H9 (cell line): ENCODE data around the gene OR2T3. TPM values are rescaled to one million over a fixed set of nuclear protein-coding genes. Genes with fewer than 3 reads are reported as not detected.
"Not testable (repeated sequence)": the region's sequence is repeated elsewhere in the genome, so short reads cannot be mapped to it uniquely, and the experiment has no call there.

Source experiments
- DNase-seq: peaks from one replicate; pipeline ENCODE4 v3.0.0-alpha.2; 2017
- H2AFZ ChIP-seq: one replicate; pipeline ENCODE4 v1.6.1; 2013; ENCODE audit warnings: mild to moderate bottlenecking, low read length, control low read depth, moderate library complexity
- H2AK5ac ChIP-seq: 2 replicates; pipeline ENCODE4 v1.6.1; 2013; ENCODE audit warnings: low read length, control low read depth, mixed read lengths; ENCODE audit not compliant: insufficient read length
- H2BK120ac ChIP-seq: one replicate; pipeline ENCODE4 v1.6.1; 2013; ENCODE audit warnings: low read depth, mild to moderate bottlenecking, low read length, control low read depth, inconsistent platforms; ENCODE audit not compliant: poor library complexity, severe bottlenecking
- H2BK12ac ChIP-seq: 2 replicates; pipeline ENCODE4 v1.6.1; 2013; ENCODE audit warnings: low read length, control low read depth, mixed read lengths, low read depth; ENCODE audit not compliant: insufficient read length
- H2BK15ac ChIP-seq: 2 replicates; pipeline ENCODE4 v1.6.1; 2013; ENCODE audit warnings: low read depth, low read length, control low read depth
- H2BK20ac ChIP-seq: one replicate; pipeline ENCODE4 v1.6.1; 2013; ENCODE audit warnings: low read depth, mild to moderate bottlenecking, low read length, control low read depth, inconsistent platforms; ENCODE audit not compliant: poor library complexity, severe bottlenecking
- H2BK5ac ChIP-seq: 2 replicates; pipeline ENCODE4 v1.6.1; 2013; ENCODE audit warnings: low read length, control low read depth, mixed read lengths; ENCODE audit not compliant: insufficient read length
- H3K14ac ChIP-seq: 2 replicates; pipeline ENCODE4 v1.6.1; 2013; ENCODE audit warnings: low read length, control low read depth; ENCODE audit not compliant: insufficient read depth
- H3K18ac ChIP-seq: 2 replicates; pipeline ENCODE4 v1.6.1; 2013; ENCODE audit warnings: low read depth, mild to moderate bottlenecking, mixed read lengths, low read length, control low read depth; ENCODE audit not compliant: insufficient read length
- H3K23ac ChIP-seq: 2 replicates; pipeline ENCODE4 v1.6.1; 2013; ENCODE audit warnings: low read length, control low read depth, mixed read lengths, low read depth; ENCODE audit not compliant: insufficient read length
- H3K23me2 ChIP-seq: 2 replicates; pipeline ENCODE4 v1.6.1; 2013; ENCODE audit warnings: low read depth, mild to moderate bottlenecking, mixed read lengths, low read length, control low read depth; ENCODE audit not compliant: insufficient read length, poor library complexity, severe bottlenecking
- H3K27ac ChIP-seq: 2 replicates; pipeline ENCODE4 v1.5.1; 2013; ENCODE audit warnings: low read length, control low read depth, mixed read lengths, low read depth; ENCODE audit not compliant: insufficient read length
- H3K27me3 ChIP-seq: 2 replicates; pipeline ENCODE4 v1.6.1; 2013; ENCODE audit warnings: low read length, control low read depth, inconsistent platforms; ENCODE audit not compliant: insufficient read depth
- H3K4ac ChIP-seq: 2 replicates; pipeline ENCODE4 v1.6.1; 2013; ENCODE audit warnings: low read depth, mild to moderate bottlenecking, control low read depth, inconsistent platforms, low read length, moderate library complexity
- H3K4me1 ChIP-seq: 2 replicates; pipeline ENCODE4 v1.6.1; 2013; ENCODE audit warnings: low read length, control low read depth, inconsistent platforms; ENCODE audit not compliant: insufficient read depth
- H3K4me2 ChIP-seq: 2 replicates; pipeline ENCODE4 v1.6.1; 2013; ENCODE audit warnings: low read length, control low read depth, mixed read lengths; ENCODE audit not compliant: insufficient read length, insufficient read depth
- H3K56ac ChIP-seq: 2 replicates; pipeline ENCODE4 v1.6.1; 2013; ENCODE audit warnings: low read depth, mild to moderate bottlenecking, mixed read lengths, low read length, control low read depth; ENCODE audit not compliant: insufficient read length
- H3K79me1 ChIP-seq: 2 replicates; pipeline ENCODE4 v1.6.1; 2013; ENCODE audit warnings: low read depth, mild to moderate bottlenecking, moderate library complexity, low read length, control low read depth, inconsistent platforms; ENCODE audit not compliant: insufficient read depth, poor library complexity, severe bottlenecking
- H3K79me2 ChIP-seq: 2 replicates; pipeline ENCODE4 v1.6.1; 2013; ENCODE audit warnings: low read length, control low read depth, inconsistent platforms; ENCODE audit not compliant: insufficient read depth
- H3K9ac ChIP-seq: 2 replicates; pipeline ENCODE4 v1.6.1; 2013; ENCODE audit warnings: low read length, control low read depth, mixed read lengths; ENCODE audit not compliant: insufficient read length; ENCODE audit errors: extremely low read depth
- H3K9me3 ChIP-seq: one replicate; pipeline ENCODE4 v1.6.1; 2013; ENCODE audit warnings: low read depth, low read length, inconsistent platforms; ENCODE audit not compliant: control insufficient read depth
- H3T11ph ChIP-seq: one replicate; pipeline ENCODE4 v1.6.1; 2013; ENCODE audit warnings: mild to moderate bottlenecking, low read length, control low read depth, inconsistent platforms
- H4K20me1 ChIP-seq: one replicate; pipeline ENCODE4 v1.6.1; 2013; ENCODE audit not compliant: control insufficient read depth, insufficient read length, insufficient read depth
- H4K5ac ChIP-seq: 2 replicates; pipeline ENCODE4 v1.6.1; 2013; ENCODE audit warnings: low read depth, mild to moderate bottlenecking, mixed read lengths, low read length, control low read depth; ENCODE audit not compliant: insufficient read length
- H4K8ac ChIP-seq: replicated peaks from 2 replicates; pipeline ENCODE4 v1.6.1; 2013; ENCODE audit warnings: low read length, control low read depth, mixed read lengths, low read depth; ENCODE audit not compliant: insufficient read length
- H4K91ac ChIP-seq: 2 replicates; pipeline ENCODE4 v1.6.1; 2013; ENCODE audit warnings: low read depth, mild to moderate bottlenecking, moderate library complexity, mixed read lengths, low read length, control low read depth; ENCODE audit not compliant: insufficient read length
- H3K27ac Mint-ChIP-seq, 3 experiments: 2 replicates in 2 of 3; 3 replicates in 1 of 3; pipeline ENCODE4 v1.8.0; 2020 to 2021; ENCODE audit warnings: mixed read lengths in 3 of 3, mild to moderate bottlenecking in 1 of 3, moderate library complexity in 1 of 3
- H3K27me3 Mint-ChIP-seq: 2 replicates; pipeline ENCODE4 v1.8.0; 2021; ENCODE audit warnings: low read depth, mild to moderate bottlenecking, moderate library complexity, mixed read lengths
- H3K36me3 Mint-ChIP-seq, 3 experiments: 2 replicates in 2 of 3; 3 replicates in 1 of 3; pipeline ENCODE4 v1.8.0; 2020 to 2021; ENCODE audit warnings: low read depth in 3 of 3, mixed read lengths in 3 of 3; ENCODE audit not compliant: insufficient read depth in 1 of 3
- H3K4me1 Mint-ChIP-seq, 2 experiments: 2 replicates each; pipeline ENCODE4 v1.8.0; 2020; ENCODE audit warnings: mixed read lengths in 2 of 2
- H3K4me3 Mint-ChIP-seq, 2 experiments: 2 replicates in 1 of 2; 3 replicates in 1 of 2; pipeline ENCODE4 v1.8.0; 2020 to 2021; ENCODE audit warnings: mild to moderate bottlenecking in 2 of 2, mixed read lengths in 2 of 2, moderate library complexity in 1 of 2
- H3K9me3 Mint-ChIP-seq, 2 experiments: 2 replicates in 1 of 2; 3 replicates in 1 of 2; pipeline ENCODE4 v1.8.0; 2020; ENCODE audit warnings: mild to moderate bottlenecking in 2 of 2, mixed read lengths in 2 of 2, moderate library complexity in 1 of 2
- WGBS: extraction: QIAGEN DNeasy Blood & Tissue Kit; methylation state at CpG from one replicate; pipeline ENCODE4 v1.1.7; 2013; ENCODE audit warnings: missing lambda C conversion rate, low lambda C conversion rate, mixed read lengths; ENCODE audit not compliant: insufficient read length; ENCODE audit errors: extremely low coverage; 5-methylcytosine and 5-hydroxymethylcytosine counted together
- total RNA-seq: library from RNA; stranded (reverse); gene quantifications from 2 replicates; pipeline ENCODE4 v1.2.1, GENCODE V29; 2021

Gene OR2T3
- total RNA-seq, 1 experiment from 2014 or later: not detected

DNA sequence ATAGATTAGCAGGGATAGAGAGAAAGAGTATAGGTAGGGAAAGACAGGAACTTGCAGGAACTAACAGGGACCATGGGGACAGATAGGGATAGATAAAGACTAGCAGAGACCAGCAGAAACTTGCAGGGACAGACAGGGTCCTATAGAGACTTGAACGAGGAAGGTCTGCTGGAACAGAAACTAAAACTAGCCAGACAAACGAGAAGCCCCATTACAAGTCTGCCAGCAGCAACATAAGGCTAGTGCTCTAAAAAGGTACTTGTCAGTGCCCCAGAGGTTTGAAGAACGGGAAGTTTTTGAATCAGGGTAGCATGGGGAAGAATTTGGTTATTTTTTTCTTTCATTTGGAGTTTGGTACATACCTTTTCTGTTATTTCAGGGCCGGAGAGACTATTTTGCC, 41.0 kb upstream of the OR2T3 start:
- not testable (repeated sequence) for H3K14ac ChIP-seq

DNA sequence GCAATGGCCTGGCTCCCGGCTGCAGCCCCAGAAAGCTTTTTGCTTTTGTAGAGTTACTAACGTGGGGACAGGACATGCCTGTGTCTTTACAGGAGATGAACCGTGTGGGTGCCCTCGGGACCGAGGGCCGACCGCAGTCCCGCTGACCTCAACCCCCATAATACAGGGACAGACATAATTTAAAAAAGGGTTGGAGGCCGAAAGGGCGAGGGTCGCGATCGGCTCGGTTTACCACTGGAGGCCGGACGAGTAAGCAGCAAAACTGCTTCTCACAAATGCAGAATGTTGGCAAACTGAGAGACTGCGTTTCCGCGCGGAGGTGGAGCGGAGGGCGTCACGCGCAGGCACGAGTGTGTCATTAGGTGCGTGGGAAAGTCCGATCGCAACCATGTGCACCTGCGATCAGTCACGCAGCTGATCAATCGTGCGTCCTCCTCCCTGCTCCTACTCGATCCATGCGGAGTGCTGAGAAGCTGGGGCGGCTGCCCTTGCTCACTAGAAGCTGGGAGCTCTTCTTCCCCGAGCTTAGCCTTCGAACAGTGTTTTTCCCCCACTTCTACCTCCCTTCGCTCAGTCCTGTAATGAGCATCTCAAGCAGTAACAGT, 39.2 kb upstream of the OR2T3 start:
- H3K56ac ChIP-seq, H3K4me1 Mint-ChIP-seq, H3K4me3 Mint-ChIP-seq, H3K79me1 ChIP-seq, H2BK120ac ChIP-seq, H3K79me2 ChIP-seq, H3T11ph ChIP-seq, H3K4ac ChIP-seq, H3K14ac ChIP-seq, H4K20me1 ChIP-seq, H2AFZ ChIP-seq, H3K23ac ChIP-seq, DNase-seq, H2BK5ac ChIP-seq, H2AK5ac ChIP-seq, H2BK15ac ChIP-seq, H3K27ac Mint-ChIP-seq, H2BK12ac ChIP-seq, H3K27me3 ChIP-seq, H3K18ac ChIP-seq, H3K27ac ChIP-seq, H4K91ac ChIP-seq, H4K8ac ChIP-seq, H3K4me2 ChIP-seq, H2BK20ac ChIP-seq, H3K23me2 ChIP-seq, H3K27me3 Mint-ChIP-seq, H3K4me1 ChIP-seq, H4K5ac ChIP-seq, H3K9ac ChIP-seq: not testable (repeated sequence)
- H3K36me3 Mint-ChIP-seq: peaks cover 0 to 18% (median 7%) of the 10 kb centered on the region in 3 experiments; a peak in 6 of 7 replicates
- H3K9me3 Mint-ChIP-seq: peaks cover 49 to 52% of the 10 kb centered on the region in 2 experiments
- H3K9me3 ChIP-seq: peaks cover 25% of the 10 kb centered on the region
- WGBS: no CpG with 5 or more reads among the region's 38 CpGs

More for the DNA sequence above, 41.0 kb upstream of the OR2T3 start:
- H3K36me3 Mint-ChIP-seq: peaks cover 0 to 23% (median 7%) of the 10 kb centered on the region in 3 experiments; a peak in 6 of 7 replicates
- not testable (repeated sequence) for H4K91ac ChIP-seq, H3K4me3 Mint-ChIP-seq, H2AFZ ChIP-seq, H3K56ac ChIP-seq, H3K4ac ChIP-seq, H3K18ac ChIP-seq, H3K79me1 ChIP-seq, H3K9ac ChIP-seq, H3K27ac ChIP-seq, H2BK20ac ChIP-seq, H3K23me2 ChIP-seq, H4K5ac ChIP-seq, H3K23ac ChIP-seq, DNase-seq, H2BK15ac ChIP-seq, H4K20me1 ChIP-seq, H4K8ac ChIP-seq, H3K27me3 Mint-ChIP-seq, H2AK5ac ChIP-seq, H3K27me3 ChIP-seq, H3K4me2 ChIP-seq, H3K79me2 ChIP-seq, H3K4me1 ChIP-seq, H3K4me1 Mint-ChIP-seq, H3K27ac Mint-ChIP-seq, H3T11ph ChIP-seq, H2BK120ac ChIP-seq, H2BK12ac ChIP-seq, H2BK5ac ChIP-seq
- WGBS: no CpG with 5 or more reads among the region's 4 CpGs
- peaks cover 55 to 58% of the 10 kb centered on the region in 2 experiments for H3K9me3 Mint-ChIP-seq
- H3K9me3 ChIP-seq: peaks cover 28% of the 10 kb centered on the region
